GM18873 (cell line): Measurements from ENCODE around the gene PLEKHM3.
A peak's percentile ranks its signal among the peaks of the same experiment; 100 is the strongest.

ENCODE experiments used
- ATAC-seq: cut with Tn5 transposase; IDR thresholded peaks from one replicate; pipeline ENCODE4 v1.9.1; 2021; ENCODE audit warnings: mild to moderate bottlenecking, moderate library complexity, moderate number of reproducible peaks; ENCODE audit not compliant: unreplicated experiment, low FRiP score

Gene PLEKHM3, protein sequence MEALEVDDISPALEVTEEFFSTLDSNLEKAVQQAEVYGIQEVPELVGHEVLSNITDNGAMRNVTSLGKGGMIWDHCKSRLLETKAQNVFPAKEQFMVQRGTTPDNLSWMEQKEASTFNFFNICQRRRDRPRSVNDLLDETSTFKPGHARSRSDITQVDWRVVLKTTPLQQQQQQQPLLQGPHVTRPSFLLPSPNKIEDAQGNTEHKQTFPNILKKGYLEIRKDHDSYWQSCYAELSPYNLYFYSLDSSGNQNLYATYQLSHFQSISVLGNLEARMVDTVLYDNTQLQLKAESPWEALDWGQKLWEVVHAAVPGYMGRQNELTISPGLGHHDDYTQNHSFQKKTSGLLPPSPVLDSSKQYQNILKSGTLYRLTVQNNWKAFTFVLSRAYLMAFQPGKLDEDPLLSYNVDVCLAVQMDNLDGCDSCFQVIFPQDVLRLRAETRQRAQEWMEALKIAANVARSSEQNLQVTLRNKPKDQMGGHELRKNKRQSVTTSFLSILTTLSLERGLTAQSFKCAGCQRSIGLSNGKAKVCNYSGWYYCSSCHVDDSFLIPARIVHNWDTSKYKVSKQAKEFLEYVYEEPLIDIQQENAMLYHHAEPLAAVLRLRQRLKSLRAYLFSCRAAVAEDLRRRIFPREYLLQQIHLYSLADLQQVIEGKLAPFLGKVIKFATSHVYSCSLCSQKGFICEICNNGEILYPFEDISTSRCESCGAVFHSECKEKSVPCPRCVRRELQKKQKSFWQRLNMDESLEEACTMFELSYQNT

DNA sequence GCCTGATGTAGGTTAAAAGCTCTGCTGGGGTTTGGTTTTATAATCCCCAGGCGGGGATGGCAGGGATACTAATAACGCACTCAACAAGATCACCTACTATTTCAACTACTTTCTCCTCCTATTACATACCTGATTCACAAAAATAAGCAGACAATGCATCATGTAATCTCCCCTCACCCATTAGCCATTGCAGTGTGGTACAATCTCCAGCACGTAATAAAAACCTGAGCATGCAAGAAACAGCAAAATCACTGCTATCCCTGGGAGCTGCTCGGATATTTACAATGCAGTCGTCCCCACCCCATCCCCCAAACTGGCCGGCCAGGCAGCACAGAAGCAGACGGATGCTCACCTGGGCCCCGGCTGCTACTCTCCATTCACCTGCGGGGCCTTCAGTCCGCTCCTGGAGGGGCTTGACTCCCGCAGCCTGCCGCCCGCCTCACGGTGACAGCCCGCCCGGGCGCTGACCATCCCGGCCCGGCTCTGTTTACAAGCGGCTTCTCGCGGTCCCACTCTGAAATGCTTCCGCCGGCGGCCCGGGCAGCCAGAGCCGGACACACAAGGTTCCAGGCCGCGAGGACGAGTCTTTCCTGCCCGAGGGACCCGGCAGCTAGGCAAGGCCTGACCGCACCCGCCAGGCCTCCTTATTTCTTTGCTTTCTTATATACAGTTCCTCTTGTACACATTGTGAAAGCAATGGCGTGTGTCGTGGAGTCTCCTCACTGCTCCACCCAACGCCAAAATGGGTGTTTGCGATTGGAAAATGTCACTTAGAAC, at the start of gene PLEKHM3:
Gene PLEKHM3, minus strand, starts transcription at position 491 of the 777 bp plus-strand sequence. CDS start 23,888 bp downstream, outside the sequence.
- ATAC-seq = peak; percentile 83

DNA sequence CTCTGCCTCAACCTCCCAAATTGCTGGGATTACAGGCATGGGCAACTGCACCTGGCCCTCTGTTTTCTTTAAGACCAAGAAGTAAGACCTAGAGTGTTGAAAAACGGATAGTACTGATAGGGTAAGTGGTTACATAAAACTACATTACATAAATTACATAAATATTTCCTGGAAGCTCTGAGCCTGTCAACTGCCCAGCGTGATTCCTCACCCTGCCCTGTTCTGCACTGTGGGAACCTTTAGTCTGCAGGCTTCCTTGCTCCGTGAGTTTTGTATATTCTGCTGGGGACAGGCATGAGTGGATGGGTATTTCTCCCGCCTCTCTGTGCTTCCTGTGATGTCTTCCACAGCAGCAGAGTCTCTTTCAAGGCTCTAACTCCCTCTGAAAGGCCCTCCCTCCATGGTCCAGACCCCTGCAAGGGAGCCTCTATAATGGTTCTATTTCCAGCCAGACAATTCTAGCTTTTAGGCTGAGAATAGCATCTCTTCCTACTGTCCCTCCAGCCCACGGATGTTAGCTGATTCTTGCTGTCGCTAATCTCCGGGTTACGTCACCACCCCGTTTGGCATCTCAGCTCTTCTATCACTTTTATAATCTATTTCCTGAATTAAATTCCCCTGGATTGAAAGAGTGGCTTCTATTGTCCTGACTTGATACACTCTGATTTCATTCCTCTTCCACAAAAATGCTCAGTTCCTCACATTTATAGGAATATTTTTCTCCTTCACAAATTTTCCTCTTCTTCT, 49.5 kb upstream of the PLEKHM3 start:
- ATAC-seq = no peak

DNA sequence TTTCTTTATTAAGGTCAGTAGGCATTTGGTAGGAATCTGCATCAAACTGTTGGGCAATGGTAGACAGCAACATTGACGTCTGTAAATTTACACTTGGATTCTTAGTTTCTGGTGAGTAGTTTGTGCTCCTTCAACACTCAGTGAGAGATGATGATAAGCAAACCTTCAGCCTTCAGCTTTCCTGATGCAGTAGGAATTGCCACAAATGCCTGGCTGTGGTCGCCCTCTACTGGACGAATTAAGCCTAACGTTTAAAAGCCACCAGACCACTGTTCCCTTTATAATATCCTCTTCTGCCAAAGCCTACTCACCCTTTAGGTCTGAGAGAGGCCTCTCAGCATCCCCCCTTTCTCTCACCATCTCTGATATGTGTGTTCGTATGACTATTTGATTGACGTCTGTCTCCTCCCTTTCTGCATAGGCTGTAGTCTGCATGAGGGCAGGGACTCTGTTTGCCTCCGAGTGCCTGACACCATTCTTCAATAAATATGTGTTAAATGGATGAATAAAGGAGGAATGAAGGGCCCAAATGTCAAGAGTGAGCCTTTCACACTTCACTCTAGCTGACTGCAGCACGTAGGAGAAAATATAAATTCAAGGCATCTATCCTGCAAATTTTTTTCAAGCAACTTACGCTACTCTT, 47.0 kb upstream of the PLEKHM3 start:
- peak; percentile 76 for ATAC-seq

DNA sequence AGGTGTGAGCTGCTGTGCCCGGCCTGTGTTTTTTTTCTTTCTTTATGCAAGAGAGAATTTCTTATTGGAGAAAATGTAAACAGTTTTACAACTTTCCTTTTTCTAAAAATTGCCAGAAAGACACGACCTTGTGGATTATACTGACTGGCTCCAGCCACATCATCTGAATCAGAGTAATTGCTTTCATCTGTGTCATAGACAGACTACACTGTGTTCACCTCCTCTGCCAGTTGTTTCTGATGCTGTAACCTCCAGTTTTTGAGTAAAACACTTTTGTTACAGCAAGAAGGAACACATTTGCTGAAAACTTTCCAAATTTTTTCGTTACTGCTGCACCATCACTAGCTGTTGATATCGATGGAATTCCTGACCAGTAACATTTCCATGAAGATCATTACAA, 43.9 kb upstream of the PLEKHM3 start:
- ATAC-seq = no peak

DNA sequence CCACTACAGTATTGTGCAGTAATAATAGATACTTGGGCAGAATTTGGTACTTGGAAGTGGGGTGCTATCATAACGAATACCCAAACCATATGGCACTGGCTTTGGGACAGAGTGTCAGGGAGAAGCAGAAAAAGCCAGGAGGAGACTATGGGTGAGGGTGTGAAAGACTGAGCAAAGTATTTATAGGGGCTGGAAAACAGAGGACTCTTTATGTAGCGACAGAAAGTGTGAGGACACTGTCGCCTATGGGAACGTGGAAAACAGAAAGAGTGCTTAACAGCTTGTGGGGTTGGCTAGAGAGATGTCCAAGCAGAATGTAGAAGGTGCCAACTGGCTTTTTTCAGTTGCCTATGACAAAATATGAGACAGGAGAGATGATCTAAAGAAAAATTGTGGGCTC, 40.7 kb upstream of the PLEKHM3 start:
- no peak for ATAC-seq

DNA sequence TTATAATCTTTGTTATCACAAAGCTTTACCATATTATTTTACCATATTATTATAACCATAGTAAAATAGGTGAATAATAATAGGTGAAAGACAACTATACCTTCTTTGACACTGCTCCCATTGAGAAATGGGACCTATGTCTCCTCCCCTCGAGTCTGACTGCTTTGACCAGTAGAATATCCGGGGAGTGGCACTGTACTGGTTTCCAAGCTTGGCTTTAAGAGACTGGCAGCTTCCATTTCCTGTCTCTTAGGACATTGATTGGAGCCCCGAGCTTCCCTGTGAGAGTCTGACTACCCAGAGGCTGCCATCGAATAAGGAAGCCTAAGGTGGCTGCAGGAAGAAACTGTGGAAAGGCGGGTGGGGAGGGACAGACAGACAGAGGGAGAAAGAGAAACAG, 40.1 kb upstream of the PLEKHM3 start:
- ATAC-seq = no peak

DNA sequence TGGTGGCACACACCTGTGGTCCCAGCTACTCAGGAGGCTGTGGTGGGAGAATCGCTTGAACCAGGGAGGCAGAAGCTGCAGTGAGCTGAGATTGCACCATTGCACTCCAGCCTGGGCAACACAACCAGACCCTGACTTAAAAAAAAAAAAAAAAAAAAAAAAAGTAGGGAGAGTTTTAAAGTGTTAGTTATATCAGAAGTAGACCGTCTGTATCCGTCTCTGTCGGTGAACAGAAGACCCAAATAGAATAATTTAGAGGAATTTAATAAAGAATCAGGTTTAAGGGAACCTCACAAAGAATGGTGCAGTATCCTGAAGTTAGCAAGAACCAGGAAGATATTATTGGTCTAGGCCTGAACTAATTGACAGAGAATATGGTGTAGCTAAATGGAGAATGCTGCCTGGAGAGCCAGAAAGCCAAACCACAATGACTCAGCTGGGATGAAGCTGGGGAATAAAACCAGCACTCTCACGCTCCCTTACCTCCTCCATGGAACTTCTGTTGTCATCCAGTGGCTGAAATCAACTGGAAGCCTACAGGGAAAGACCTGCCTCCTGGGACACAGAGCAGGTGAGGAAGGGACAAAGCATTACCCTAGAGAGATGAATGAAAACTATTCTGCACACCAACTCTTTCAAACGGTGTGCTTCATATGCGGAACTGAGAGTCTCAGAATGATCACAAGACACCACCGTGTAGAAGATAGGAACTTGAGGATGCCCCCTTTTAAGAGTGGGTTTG, 39.1 kb upstream of the PLEKHM3 start:
- ATAC-seq = peak; percentile 87

DNA sequence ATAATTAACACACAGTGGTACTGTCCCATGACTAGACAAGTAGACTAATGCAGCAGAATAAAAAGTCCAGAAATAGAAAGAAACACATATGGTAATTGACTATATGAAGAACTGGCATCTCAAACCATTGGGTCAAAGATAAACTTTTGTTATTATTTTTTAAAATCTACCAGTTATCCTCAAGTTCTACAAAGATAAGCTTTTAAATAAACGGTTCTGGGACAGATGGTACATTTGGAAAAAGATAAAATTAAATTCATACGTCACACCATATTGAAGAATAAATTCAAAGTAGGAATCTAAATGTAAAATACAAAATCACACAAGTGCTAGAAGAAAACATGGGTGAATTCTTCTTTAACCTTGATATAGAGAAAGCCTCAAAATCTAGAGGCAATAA, 37.6 kb upstream of the PLEKHM3 start:
- no peak for ATAC-seq

DNA sequence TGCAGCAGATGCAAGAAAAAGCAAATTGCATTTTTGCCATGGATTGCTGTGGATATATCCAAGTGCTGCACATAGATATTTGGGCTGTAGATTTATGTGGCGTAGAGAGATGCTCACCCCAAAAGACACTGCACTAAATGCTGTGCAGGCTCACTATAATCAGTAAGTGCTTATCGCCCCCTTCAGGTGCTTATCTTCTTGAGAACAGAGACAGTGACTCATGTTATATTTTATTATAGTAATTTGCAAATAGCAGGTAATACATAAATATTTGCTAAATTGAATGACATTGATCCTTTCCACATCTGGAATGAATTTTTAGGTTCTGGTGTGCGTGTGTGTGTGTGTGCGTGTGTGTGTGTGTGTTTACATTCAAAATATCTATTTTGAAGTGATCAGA, 36.8 kb upstream of the PLEKHM3 start:
- no peak for ATAC-seq

DNA sequence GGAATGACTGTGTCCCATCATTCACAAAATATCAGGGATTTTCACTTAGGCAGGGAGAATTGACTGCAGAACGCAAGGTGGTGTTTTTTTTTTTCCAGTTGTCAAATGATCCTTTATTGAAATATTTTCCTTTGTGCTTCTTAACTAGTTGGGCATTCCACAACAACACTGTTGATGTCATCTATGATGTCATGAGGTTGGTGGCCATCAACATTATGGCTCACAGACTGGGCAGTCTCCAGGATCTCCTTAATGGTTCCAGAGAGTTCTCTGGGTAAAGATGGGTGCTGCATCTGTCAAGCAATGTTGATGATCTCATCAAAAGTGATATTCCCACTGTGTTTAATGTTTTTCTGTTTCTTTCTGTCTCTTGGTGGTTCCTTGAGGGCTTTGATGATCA, 31.8 kb upstream of the PLEKHM3 start:
- no peak for ATAC-seq

DNA sequence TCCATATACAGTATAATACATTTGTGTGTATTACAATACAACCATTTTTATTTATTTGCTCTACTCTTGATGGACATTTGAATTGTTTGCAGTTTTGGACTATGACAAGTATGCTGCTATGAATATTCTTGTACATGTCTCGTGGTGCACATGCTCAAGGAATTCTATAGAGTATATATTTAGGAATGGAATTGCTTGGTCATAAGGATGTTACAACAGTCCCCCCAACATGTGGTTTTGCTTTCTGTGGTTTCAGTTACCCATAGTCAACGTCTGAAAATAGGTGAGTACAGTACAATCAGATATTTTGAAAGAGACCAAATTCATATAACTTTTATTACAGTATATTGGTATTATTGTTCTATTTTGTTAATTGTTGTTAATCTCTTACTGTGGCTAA, 24.1 kb upstream of the PLEKHM3 start:
- no peak for ATAC-seq

DNA sequence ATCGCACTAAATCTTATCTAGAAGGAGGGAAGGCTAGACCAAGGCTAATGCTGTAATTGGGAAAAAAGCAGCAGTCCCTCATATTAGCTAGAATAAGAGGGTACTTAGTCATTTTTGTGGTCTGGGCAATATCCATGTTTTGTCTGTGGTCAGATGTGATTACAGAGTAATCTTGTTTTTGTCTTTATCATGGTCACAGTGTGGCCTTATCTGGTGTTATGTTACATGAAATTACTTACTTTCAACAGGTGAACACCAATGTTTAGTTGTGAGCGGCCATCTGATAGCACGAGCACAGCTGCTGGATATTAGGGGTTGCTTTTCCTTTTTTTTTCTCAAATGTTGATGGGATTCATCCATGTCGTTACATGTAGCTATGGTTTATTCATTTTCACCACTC, 23.7 kb upstream of the PLEKHM3 start:
- no peak for ATAC-seq

DNA sequence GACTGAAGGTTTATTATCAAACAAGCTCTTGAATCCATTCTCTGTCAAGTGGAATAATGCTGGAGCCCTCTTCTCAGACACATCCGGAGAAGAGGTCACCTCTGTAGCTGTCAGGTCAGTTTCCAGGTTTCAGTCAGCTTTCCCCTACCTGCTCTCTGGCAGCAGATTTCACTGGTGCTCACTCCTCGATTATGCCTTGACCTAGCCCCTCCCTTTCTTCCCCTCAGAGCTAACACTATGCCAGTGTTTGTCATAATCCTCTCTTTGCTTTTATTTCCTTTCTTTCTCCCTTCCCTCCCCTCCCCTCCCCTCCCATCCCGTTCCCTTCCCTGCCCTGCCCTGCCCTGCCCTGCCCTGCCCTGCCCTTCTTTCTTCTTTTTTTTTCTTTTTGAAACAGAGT, 22.5 kb upstream of the PLEKHM3 start:
- ATAC-seq = no peak

DNA sequence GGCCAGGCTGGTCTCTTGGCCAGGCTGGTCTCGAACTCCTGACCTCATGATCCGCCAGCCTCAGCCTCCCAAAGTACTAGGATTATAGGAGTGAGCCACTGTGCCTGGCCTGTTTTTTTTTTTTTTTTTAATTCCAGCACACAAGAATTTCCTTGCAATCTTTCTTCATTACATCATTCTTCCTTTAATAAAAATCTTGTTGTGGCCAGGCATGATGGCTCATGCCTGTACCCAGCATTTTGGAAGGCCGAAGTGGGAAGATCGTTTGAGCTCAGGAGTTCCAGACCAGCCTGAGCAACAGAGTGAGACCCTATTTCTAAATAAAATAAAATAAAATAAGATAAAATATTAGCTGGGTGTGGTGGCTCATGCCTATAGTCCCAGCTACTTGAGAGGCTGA, 21.4 kb upstream of the PLEKHM3 start:
- ATAC-seq = no peak

DNA sequence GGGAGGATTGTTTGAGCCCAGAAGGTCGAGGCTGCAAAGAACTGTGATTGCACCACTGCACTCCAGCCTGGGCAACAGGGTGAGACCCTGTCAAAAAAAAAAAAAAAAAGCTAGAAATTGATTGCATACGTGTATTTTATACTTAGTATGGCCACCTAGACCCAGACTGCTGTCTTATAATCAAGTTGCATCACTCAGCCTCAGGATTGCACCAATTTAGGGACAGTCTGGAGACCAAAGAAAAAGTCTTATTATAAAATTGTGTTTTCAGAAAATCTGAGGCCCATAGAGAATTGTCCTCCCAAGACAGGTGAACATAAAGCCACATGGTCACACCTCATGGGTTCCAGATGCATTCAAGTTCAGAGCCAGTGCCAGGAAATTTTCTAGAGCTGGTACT, 17.1 kb upstream of the PLEKHM3 start:
- no peak for ATAC-seq

DNA sequence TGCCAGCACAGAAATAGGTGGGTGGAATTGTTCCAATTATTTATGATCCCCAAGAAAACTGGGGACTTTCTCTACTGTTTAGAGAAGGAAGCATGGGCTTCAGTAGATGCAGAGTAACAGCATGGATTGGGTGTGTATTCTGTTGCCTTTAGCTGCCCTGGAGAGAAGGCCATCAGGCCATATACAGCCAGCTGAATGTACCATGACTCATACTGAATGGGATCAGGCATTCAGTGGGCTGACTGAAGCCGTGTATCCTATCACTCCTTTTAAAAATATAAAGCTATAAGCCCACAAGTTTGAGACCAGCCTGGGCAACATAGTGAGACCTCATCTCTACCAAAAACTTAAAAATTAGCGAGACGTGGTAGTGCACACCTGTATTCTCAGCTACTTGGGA, 16.7 kb upstream of the PLEKHM3 start:
- ATAC-seq = no peak

DNA sequence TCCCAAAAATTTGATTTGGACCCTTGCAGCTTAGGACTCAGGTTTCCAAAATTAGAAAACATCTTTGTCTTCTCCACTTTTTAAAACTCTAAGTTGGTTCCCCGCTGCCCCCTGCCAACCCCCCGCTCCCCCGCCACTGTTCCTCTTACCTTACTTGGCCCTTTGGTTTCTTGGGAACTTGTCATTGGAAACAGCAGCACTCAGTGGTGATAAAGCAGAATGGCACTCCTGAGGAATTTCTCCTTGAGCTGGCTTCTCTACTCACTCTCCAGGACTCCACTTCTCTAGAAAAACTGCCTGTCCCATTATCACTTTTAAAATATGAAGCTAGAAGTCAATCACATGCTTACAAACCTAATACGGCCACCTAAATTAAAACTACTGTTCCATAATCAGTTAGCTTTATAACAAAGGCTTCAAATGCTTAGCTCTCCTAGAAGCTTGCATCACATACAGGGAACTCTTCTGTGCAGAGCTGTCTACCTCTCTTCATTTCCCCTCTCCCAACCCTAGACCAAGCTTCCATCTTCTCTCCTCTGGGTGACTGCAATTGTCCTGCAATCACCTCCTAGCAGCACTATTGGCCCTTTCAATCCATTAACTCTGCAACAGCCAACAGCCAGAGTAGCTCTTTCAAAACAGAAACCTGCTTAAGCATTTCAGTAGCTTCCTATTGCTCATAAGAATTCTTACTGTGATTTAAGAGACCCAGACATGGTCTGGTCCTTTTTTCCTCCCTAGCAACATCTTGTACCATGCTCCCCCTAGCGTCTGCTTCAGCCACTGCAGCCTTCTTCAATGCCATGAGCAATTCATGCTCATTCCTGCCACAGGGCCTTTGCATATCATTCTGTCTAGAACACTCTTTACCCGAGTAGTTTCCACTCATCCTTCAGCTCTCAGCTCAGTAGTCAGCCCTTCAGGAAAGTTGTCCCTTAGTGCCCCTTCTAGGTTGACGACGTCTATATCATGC, 15.2 kb upstream of the PLEKHM3 start:
- peak; percentile 84 for ATAC-seq
